Measurements from ENCODE around the gene STN1. TPM values are rescaled to one million over a fixed set of nuclear protein-coding genes. Genes with fewer than 3 reads are reported as not detected.

STN1 gene
- total and polyA plus RNA-seq, 2 of the 4 experiments (the other 2 are of a cell fraction) = 17.8 to 32.3 TPM

DNA sequence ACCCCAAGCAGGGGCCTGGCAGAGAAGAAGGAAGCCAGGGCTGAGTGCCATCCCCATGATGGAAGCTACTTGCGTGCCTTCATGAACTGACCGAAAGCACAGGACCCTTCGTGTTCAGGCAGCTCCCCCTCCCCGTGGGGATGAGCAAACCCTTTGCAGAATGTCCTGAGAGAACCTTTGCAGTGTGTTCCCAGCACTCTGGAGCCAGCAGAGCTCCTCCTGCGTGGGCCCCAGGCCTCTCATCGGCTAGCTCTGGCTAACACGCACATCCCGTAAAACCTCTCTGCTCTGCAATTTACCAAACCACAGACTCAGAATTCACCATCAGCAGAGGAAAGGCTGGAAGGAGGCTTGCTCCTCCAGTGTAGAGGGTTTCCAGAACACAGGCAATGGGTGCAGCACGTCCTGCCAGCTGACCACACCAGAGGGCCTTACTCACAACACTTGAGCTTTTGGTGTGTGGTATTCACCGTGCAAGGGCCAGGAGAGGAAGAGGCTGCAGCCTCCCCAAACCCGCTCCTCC lies 65.7 kb downstream of the STN1 start:
- ATAC-seq (ENCODE audit: low read depth) (no peak), DNase-seq (peak; percentile 52)
- Histone ChIP-seq H3K56ac (ENCODE audit: extremely low read depth, insufficient read depth, low read length) (no peak overlapping the region), H3K18ac (ENCODE audit: low read depth, low read length) (peak overlapping the region; percentile 7; the same call in 1 of the 2 replicates), H2BK120ac (ENCODE audit: low read depth, low read length) (no peak overlapping the region; the same call in 1 of the 2 replicates), H3K79me1 (ENCODE audit: low read depth in 1 of 2, low read length in 2 of 2) (peaks cover 16 to 65% of the 10 kb centered on the region in 2 experiments; a peak in 3 of 4 replicates), H3K4me3 (ENCODE audit: insufficient read depth, low read depth, low read length) (no peak overlapping the region), H2AK5ac (ENCODE audit: low read depth, low read length) (peak overlapping the region; percentile 28; the same call in 1 of the 2 replicates), H3K9me3 (ENCODE audit: control insufficient read depth, insufficient read depth, low read length) (no peaks in the 10 kb centered on the region), H3K9ac (ENCODE audit: low read depth, low read length) (no peak overlapping the region), H3K14ac (replicated peaks; ENCODE audit: low read depth, low read length) (peak overlapping the region; percentile 25), H3K27me3 (ENCODE audit: control insufficient read depth, insufficient read depth, low read length) (no peaks in the 10 kb centered on the region), H3K27ac (ENCODE audit: insufficient read depth, low read length) (peak overlapping the region; percentile 18; the same call in 1 of the 2 replicates), H4K20me1 (ENCODE audit: insufficient read depth, low read length) (peaks cover 13% of the 10 kb centered on the region; the same call in 1 of the 2 replicates), H4K5ac (ENCODE audit: low read depth, low read length) (no peak overlapping the region), H3K4me2 (ENCODE audit: low read depth, low read length) (peak overlapping the region; percentile 3; the same call in 1 of the 2 replicates), H3K36me3 (ENCODE audit: control insufficient read depth, insufficient read depth, low read length) (no peaks in the 10 kb centered on the region), H3K4ac (ENCODE audit: low read depth, low read length) (peak overlapping the region; percentile 41), H3K23ac (ENCODE audit: low read depth, low read length) (peak overlapping the region; percentile 60), H2BK20ac (ENCODE audit: low read depth, low read length) (no peak overlapping the region), H4K8ac (ENCODE audit: low read depth in 2 of 2, low read length in 2 of 2) (peak overlapping the region in 1 of 2 experiments; percentile 35; a peak in 1 of 4 replicates), H2AFZ (replicated peaks; ENCODE audit: low read length, poor library complexity) (no peak overlapping the region), H2BK5ac (ENCODE audit: low read depth, low read length, poor library complexity, severe bottlenecking) (no peak overlapping the region), H3K9me1 (ENCODE audit: insufficient read depth, low read length) (peaks cover 29% of the 10 kb centered on the region), H2AK9ac (replicated peaks; ENCODE audit: low read depth, low read length, poor library complexity) (no peak overlapping the region), H4K91ac (ENCODE audit: insufficient read depth, low read depth, low read length) (no peak overlapping the region), H3K4me1 (ENCODE audit: control insufficient read depth, insufficient read depth, low read length) (peaks cover 38% of the 10 kb centered on the region), H2BK15ac (ENCODE audit: low read depth, low read length) (no peak overlapping the region; the same call in 2 of the 3 replicates)
- ChIA-PET CTCF (interaction anchor here (0.9 to 1.3 kb wide), 2 partner anchors 91 to 139 kb away, joined by 3 to 4 read pairs; no protein-coding TSS in a partner anchor), POLR2A (ENCODE audit: unreplicated experiment) (interaction anchor here (0.6 kb wide), 1 partner anchor 63 kb away, joined by 3 read pairs; no protein-coding TSS in a partner anchor)
- dilution Hi-C loops (cut with HindIII; ENCODE audit: low sequenced_read_pairs, unreplicated experiment) (loop anchor here (25.0 kb wide), 1 partner anchor 140 kb away; no protein-coding TSS in a partner anchor), in situ Hi-C loops (cut with MboI; ENCODE audit: low sequenced_read_pairs) (loop anchor here (10.0 kb wide), 1 partner anchor 257 kb away; no protein-coding TSS in a partner anchor), intact Hi-C loops (cut with micrococcal nuclease) (loop anchor here (5.0 kb wide), 1 partner anchor 80 kb away; no protein-coding TSS in a partner anchor)
- BruUV-seq (replicated peaks) = no TSS peak
- 61% methylated on average over 4 of the region's 11 CpGs; no CpG with 5 or more reads in 1 of the 2 experiments for WGBS, 2 experiments (ENCODE audit: extremely low coverage in 2 of 2, insufficient read length in 1 of 2)
- TF ChIP-seq MAZ (IDR thresholded peaks at IDR 0.05; ENCODE audit: borderline replicate concordance, low read depth, low read length) = no peak
- TF ChIP-seq RAD21 (IDR thresholded peaks at IDR 0.05; ENCODE audit: low read length) = no peak
- TF ChIP-seq MAFK (IDR thresholded peaks at IDR 0.05; ENCODE audit: low read depth, low read length) = no peak
- no peak for TF ChIP-seq BHLHE40 (IDR thresholded peaks at IDR 0.05; ENCODE audit: low read depth, low read length)
- TF ChIP-seq CEBPB (IDR thresholded peaks at IDR 0.05; ENCODE audit: low read depth, low read length) = no peak
- no peak for TF ChIP-seq FOS (IDR thresholded peaks at IDR 0.05; ENCODE audit: low read depth, low read length)
- TF ChIP-seq, protein P1, sequence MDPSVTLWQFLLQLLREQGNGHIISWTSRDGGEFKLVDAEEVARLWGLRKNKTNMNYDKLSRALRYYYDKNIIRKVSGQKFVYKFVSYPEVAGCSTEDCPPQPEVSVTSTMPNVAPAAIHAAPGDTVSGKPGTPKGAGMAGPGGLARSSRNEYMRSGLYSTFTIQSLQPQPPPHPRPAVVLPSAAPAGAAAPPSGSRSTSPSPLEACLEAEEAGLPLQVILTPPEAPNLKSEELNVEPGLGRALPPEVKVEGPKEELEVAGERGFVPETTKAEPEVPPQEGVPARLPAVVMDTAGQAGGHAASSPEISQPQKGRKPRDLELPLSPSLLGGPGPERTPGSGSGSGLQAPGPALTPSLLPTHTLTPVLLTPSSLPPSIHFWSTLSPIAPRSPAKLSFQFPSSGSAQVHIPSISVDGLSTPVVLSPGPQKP (IDR thresholded peaks at IDR 0.05; ENCODE audit: borderline replicate concordance, low read depth, low read length) = no peak
- no peak for TF ChIP-seq RFX5 (IDR thresholded peaks at IDR 0.05; ENCODE audit: low read depth, low read length)
- TF ChIP-seq CHD1 (IDR thresholded peaks at IDR 0.05; ENCODE audit: low read depth, low read length) = no peak
- TF ChIP-seq POLR2A (IDR thresholded peaks at IDR 0.05; ENCODE audit: low read depth, low read length) = no peak
- no peak for TF ChIP-seq MXI1 (IDR thresholded peaks at IDR 0.05; ENCODE audit: borderline replicate concordance, low read depth, low read length)
- TF ChIP-seq, protein P2, sequence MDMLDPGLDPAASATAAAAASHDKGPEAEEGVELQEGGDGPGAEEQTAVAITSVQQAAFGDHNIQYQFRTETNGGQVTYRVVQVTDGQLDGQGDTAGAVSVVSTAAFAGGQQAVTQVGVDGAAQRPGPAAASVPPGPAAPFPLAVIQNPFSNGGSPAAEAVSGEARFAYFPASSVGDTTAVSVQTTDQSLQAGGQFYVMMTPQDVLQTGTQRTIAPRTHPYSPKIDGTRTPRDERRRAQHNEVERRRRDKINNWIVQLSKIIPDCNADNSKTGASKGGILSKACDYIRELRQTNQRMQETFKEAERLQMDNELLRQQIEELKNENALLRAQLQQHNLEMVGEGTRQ (IDR thresholded peaks at IDR 0.05; ENCODE audit: low read depth, low read length) = no peak
- TF ChIP-seq RCOR1 (IDR thresholded peaks at IDR 0.05; ENCODE audit: insufficient replicate concordance, low read length) = no peak
- TF ChIP-seq SMC3 (IDR thresholded peaks at IDR 0.05; ENCODE audit: low read depth, low read length) = no peak
- TF ChIP-seq, protein P3, sequence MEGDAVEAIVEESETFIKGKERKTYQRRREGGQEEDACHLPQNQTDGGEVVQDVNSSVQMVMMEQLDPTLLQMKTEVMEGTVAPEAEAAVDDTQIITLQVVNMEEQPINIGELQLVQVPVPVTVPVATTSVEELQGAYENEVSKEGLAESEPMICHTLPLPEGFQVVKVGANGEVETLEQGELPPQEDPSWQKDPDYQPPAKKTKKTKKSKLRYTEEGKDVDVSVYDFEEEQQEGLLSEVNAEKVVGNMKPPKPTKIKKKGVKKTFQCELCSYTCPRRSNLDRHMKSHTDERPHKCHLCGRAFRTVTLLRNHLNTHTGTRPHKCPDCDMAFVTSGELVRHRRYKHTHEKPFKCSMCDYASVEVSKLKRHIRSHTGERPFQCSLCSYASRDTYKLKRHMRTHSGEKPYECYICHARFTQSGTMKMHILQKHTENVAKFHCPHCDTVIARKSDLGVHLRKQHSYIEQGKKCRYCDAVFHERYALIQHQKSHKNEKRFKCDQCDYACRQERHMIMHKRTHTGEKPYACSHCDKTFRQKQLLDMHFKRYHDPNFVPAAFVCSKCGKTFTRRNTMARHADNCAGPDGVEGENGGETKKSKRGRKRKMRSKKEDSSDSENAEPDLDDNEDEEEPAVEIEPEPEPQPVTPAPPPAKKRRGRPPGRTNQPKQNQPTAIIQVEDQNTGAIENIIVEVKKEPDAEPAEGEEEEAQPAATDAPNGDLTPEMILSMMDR (conservative IDR thresholded peaks at IDR 0.05; ENCODE audit: low read depth, low read length) = no peak

All from IMR-90 (cell line).